PC-3 (cell line): Measurements from ENCODE around the gene EGFLAM. TPM values are rescaled to one million over a fixed set of nuclear protein-coding genes. Genes with fewer than 3 reads are reported as not detected.

Experiments used
- ATAC-seq: fragments of 200-7000 bp; cut with Tn5 transposase; 2 replicates; pipeline ENCODE4 v1.9.1; 2020; ENCODE audit warnings: mild to moderate bottlenecking, moderate library complexity
- BruUV-seq: library from RNA; stranded (reverse); fragments of 400-500 nt; replicated peaks from 2 replicates; lab custom pipeline; 2021; lab: Mats Ljungman, UMichigan
- CTCF ChIA-PET: fragments of 300-600 bp; sonication (Branson Sonifier 250); formaldehyde crosslinking; loops from one replicate; lab custom pipeline; 2022; ENCODE audit warnings: antibody characterized with exemption; lab: Charles Lee
- POLR2A ChIA-PET: fragments of 300-600 bp; sonication (Branson Sonifier 250); formaldehyde crosslinking; loops from one replicate; lab custom pipeline; 2022; ENCODE audit warnings: antibody characterized with exemption; ENCODE audit not compliant: unreplicated experiment; lab: Charles Lee
- DNase-seq: peaks from one replicate; pipeline ENCODE4 v3.0.0-alpha.2; 2015
- H2AFZ ChIP-seq: fragments of 300-600 bp; sonication (generic); 2 replicates; pipeline ENCODE4 v1.6.0; 2016; ENCODE audit warnings: antibody characterized with exemption, low read length
- H3F3A ChIP-seq: fragments of 300-600 bp; sonication (generic); one replicate; pipeline ENCODE4 v1.6.0; 2017; ENCODE audit warnings: antibody characterized with exemption, low read length, control low read depth, mild to moderate bottlenecking; ENCODE audit not compliant: unreplicated experiment
- H3K27ac ChIP-seq: fragments of 300-600 bp; sonication (generic); 2 replicates; pipeline ENCODE4 v1.5.1; 2016; ENCODE audit warnings: mild to moderate bottlenecking, low read length
- H3K27me3 ChIP-seq: fragments of 300-600 bp; sonication (generic); 2 replicates; pipeline ENCODE4 v1.6.1; 2016; ENCODE audit warnings: low read length, mixed read lengths
- H3K36me3 ChIP-seq: fragments of 300-600 bp; sonication (generic); 2 replicates; pipeline ENCODE4 v1.6.1; 2016; ENCODE audit warnings: low read depth, mixed run types, low read length, mixed read lengths
- H3K4me1 ChIP-seq: fragments of 300-600 bp; sonication (generic); 2 replicates; pipeline ENCODE4 v1.5.1; 2016; ENCODE audit warnings: low read length; ENCODE audit not compliant: insufficient read depth
- H3K4me2 ChIP-seq: fragments of 300-600 bp; sonication (generic); 2 replicates; pipeline ENCODE4 v1.6.0; 2016; ENCODE audit warnings: low read length
- H3K4me3 ChIP-seq: fragments of 300-600 bp; sonication (generic); 2 replicates; pipeline ENCODE4 v1.5.1; 2016; ENCODE audit warnings: mild to moderate bottlenecking, low read length, mixed read lengths
- H3K79me2 ChIP-seq: fragments of 300-600 bp; sonication (generic); 2 replicates; pipeline ENCODE4 v1.6.1; 2017; ENCODE audit warnings: low read length, mixed read lengths
- H3K9ac ChIP-seq: fragments of 300-600 bp; sonication (generic); 2 replicates; pipeline ENCODE4 v1.6.0; 2016; ENCODE audit warnings: mild to moderate bottlenecking, low read length
- H3K9me2 ChIP-seq: fragments of 300-600 bp; sonication (generic); replicated peaks from 2 replicates; pipeline ENCODE4 v1.6.1; 2016; ENCODE audit warnings: mixed run types, low read length, mixed read lengths
- H3K9me3 ChIP-seq: fragments of 300-600 bp; sonication (generic); 2 replicates; pipeline ENCODE4 v1.6.1; 2016; ENCODE audit warnings: low read length, mixed read lengths
- H4K20me1 ChIP-seq: fragments of 300-600 bp; sonication (generic); 2 replicates; pipeline ENCODE4 v1.6.1; 2016; ENCODE audit warnings: low read length, mixed read lengths
- CTCF ChIP-seq: fragments of 300-600 bp; sonication (generic); conservative IDR thresholded peaks from 2 replicates; pipeline ENCODE4 v1.5.1; 2017; ENCODE audit warnings: antibody characterized with exemption, low read depth, mild to moderate bottlenecking, low read length
- EZH2 ChIP-seq: fragments of 300-600 bp; sonication (generic); IDR thresholded peaks from one replicate; pipeline ENCODE4 v1.6.1; 2017; ENCODE audit warnings: antibody characterized with exemption, mild to moderate bottlenecking, low read length; ENCODE audit not compliant: unreplicated experiment
- EZH2phosphoT487 ChIP-seq: fragments of 300-600 bp; sonication (generic); IDR thresholded peaks from 2 replicates; pipeline ENCODE4 v1.6.1; 2018; ENCODE audit warnings: mild to moderate bottlenecking, antibody characterized with exemption, low read length, borderline replicate concordance
- intact Hi-C: fragments of 100-400 bp; cut with micrococcal nuclease; formaldehyde crosslinking; loops from 2 replicates; pipeline ENCODE4 v1.9.0; 2023
- total RNA-seq: library from RNA; depleted of rRNA; stranded (reverse); fragments of >200 nt; gene quantifications from 2 replicates; pipeline ENCODE4 v1.2.3, GENCODE V29; 2014

EGFLAM gene
- total RNA-seq, 1 experiment from 2014 or later, result not detected

GRCh38 chr5:38273626-38274025 lies 15.3 kb downstream of the EGFLAM start:
- TF ChIP-seq EZH2 (no peak), EZH2phosphoT487 (no peak), CTCF (no peak)
- Histone ChIP-seq H3K27ac (no peak overlapping the region), H3K4me1 (no peaks in the 10 kb centered on the region), H3K79me2 (no peaks in the 10 kb centered on the region), H3K9ac (no peak overlapping the region), H3K9me3 (peaks cover 16% of the 10 kb centered on the region; the same call in 1 of the 2 replicates), H3K9me2 (no peaks in the 10 kb centered on the region), H3K27me3 (peaks cover 8% of the 10 kb centered on the region; the same call in 1 of the 2 replicates), H3K4me3 (no peak overlapping the region), H3K4me2 (no peak overlapping the region), H3F3A (no peaks in the 10 kb centered on the region), H4K20me1 (no peaks in the 10 kb centered on the region), H2AFZ (no peak overlapping the region), H3K36me3 (no peaks in the 10 kb centered on the region)
- no peak for DNase-seq
- no peak for ATAC-seq
- ChIA-PET POLR2A (no interaction called here), CTCF (no interaction called here)
- BruUV-seq, result no TSS peak
- intact Hi-C loops, result no loop called here

DNA sequence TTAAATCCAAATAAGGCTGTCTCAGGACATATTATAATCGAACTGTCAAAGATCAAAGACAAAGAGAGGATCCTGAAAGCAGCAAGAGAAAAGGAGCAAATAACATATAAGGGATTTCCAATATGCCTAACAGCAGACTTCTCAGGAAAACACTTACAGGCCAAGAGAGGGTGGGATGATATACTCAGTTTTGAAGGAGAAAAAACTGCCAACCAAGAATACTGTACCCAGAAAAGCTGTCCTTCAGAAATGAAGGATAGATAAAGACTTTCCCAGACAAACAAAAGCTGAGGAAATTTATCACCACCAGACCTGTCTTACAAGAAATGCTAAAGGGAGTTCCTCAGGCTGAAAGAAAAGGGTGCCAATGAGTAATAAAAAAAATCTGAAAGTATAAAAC lies 16.0 kb downstream of the EGFLAM start:
- no peak overlapping the region for H3K4me2 ChIP-seq
- H3K9me2 ChIP-seq, result no peaks in the 10 kb centered on the region
- H3F3A ChIP-seq, result no peaks in the 10 kb centered on the region
- no peaks in the 10 kb centered on the region for H3K79me2 ChIP-seq
- H3K4me1 ChIP-seq, result no peaks in the 10 kb centered on the region
- BruUV-seq, result no TSS peak
- H3K36me3 ChIP-seq, result no peaks in the 10 kb centered on the region
- DNase-seq (no peak), ATAC-seq (no peak)
- POLR2A ChIA-PET, result no interaction called here
- CTCF ChIA-PET, result no interaction called here
- H3K27me3 ChIP-seq, result peaks cover 6% of the 10 kb centered on the region; the same call in 1 of the 2 replicates
- H3K27ac ChIP-seq, result no peak overlapping the region
- no peak overlapping the region for H2AFZ ChIP-seq
- no peaks in the 10 kb centered on the region for H4K20me1 ChIP-seq
- H3K4me3 ChIP-seq, result no peak overlapping the region
- intact Hi-C loops, result no loop called here
- no peak overlapping the region for H3K9ac ChIP-seq
- peaks cover 16% of the 10 kb centered on the region; the same call in 1 of the 2 replicates for H3K9me3 ChIP-seq
- TF ChIP-seq EZH2, result no peak
- no peak for TF ChIP-seq CTCF
- no peak for TF ChIP-seq EZH2phosphoT487

DNA sequence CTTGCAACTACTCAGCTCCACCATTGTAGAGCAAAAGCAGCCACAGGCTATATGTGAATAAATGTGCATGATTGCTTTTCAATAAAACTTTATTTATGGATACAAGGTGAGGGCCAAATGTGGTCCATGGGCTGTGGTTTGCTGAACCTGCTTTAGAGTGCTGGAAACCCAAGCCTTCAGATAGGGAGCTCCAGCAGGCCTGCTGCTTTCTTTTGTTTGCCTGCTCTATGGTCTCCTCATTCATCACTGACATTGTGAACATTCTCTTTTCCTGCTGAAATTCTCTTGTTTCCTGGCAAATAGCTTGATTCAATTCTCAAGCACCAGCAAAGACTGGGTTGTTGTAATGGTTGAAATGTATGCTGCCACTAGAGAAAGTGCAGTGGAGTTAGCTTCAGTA lies 26.0 kb downstream of the EGFLAM start:
- ATAC-seq, result no peak

More for the DNA sequence above, 26.0 kb downstream of the EGFLAM start:
- H3F3A ChIP-seq, result no peaks in the 10 kb centered on the region
- no peaks in the 10 kb centered on the region for H4K20me1 ChIP-seq
- H3K27me3 ChIP-seq, result peaks cover 36% of the 10 kb centered on the region
- no peaks in the 10 kb centered on the region for H3K9me2 ChIP-seq
- no peak overlapping the region for H3K4me2 ChIP-seq
- H3K27ac ChIP-seq, result no peak overlapping the region
- intact Hi-C loops, result no loop called here
- BruUV-seq, result no TSS peak
- no peaks in the 10 kb centered on the region for H3K79me2 ChIP-seq
- no peak overlapping the region for H2AFZ ChIP-seq
- no peak for TF ChIP-seq EZH2
- TF ChIP-seq CTCF, result no peak
- TF ChIP-seq EZH2phosphoT487, result no peak
- no peak for DNase-seq
- no peaks in the 10 kb centered on the region for H3K36me3 ChIP-seq
- no peaks in the 10 kb centered on the region for H3K9me3 ChIP-seq
- H3K4me1 ChIP-seq, result no peaks in the 10 kb centered on the region
- H3K4me3 ChIP-seq, result no peak overlapping the region
- CTCF ChIA-PET, result no interaction called here
- H3K9ac ChIP-seq, result no peak overlapping the region
- POLR2A ChIA-PET, result no interaction called here
